Kidney (tissue), 14 donors: ENCODE data around the gene ZIC1. TPM values are rescaled to one million over a fixed set of nuclear protein-coding genes. Genes with fewer than 3 reads are reported as not detected.
A peak's percentile ranks its signal among the peaks of the same experiment; 100 is the strongest.

Source experiments
- DNase-seq, 5 donors: peaks; one replicate each; pipeline ENCODE4 v3.0.0-alpha.2; 2013 to 2020
- FAIRE-seq: peaks from 2 replicates; lab custom pipeline; 2012; peaks lifted over from hg19 to GRCh38; lab: Jason Lieb, UNC
- H3K27ac ChIP-seq, 2 donors: one replicate each; pipeline ENCODE4 v1.7.0; 2013; ENCODE audit warnings: low read depth in 2 of 2, low read length in 2 of 2, inconsistent platforms in 1 of 2
- H3K27me3 ChIP-seq: one replicate; pipeline ENCODE4 v1.7.1; 2013; ENCODE audit warnings: low read length, inconsistent platforms; ENCODE audit not compliant: control insufficient read depth, insufficient read depth
- H3K36me3 ChIP-seq, 3 donors: one replicate each; pipeline versions ENCODE4 v1.7.0 to v1.7.1; 2013; ENCODE audit warnings: low read length in 3 of 3, control low read depth in 1 of 3, inconsistent platforms in 1 of 3; ENCODE audit not compliant: insufficient read depth in 3 of 3, control insufficient read depth in 2 of 3
- H3K4me1 ChIP-seq, 3 donors: one replicate each; pipeline versions ENCODE4 v1.7.0 to v1.7.1; 2013; ENCODE audit warnings: low read length in 3 of 3, inconsistent platforms in 1 of 3, low read depth in 1 of 3; ENCODE audit not compliant: control insufficient read depth in 2 of 3, insufficient read depth in 2 of 3
- H3K4me3 ChIP-seq, 3 donors: one replicate each; pipeline versions ENCODE4 v1.7.0 to v1.8.1; 2013; ENCODE audit warnings: low read length in 3 of 3, control low read depth in 1 of 3, inconsistent platforms in 1 of 3
- H3K9ac ChIP-seq, 3 donors: one replicate each; pipeline versions ENCODE4 v1.7.0 to v1.7.1; 2013; ENCODE audit warnings: low read length in 3 of 3, control low read depth in 1 of 3, inconsistent platforms in 1 of 3
- H3K9me3 ChIP-seq, 3 donors: one replicate each; pipeline versions ENCODE4 v1.7.0 to v1.7.1; 2013; ENCODE audit warnings: low read length in 3 of 3, control low read depth in 1 of 3, inconsistent platforms in 1 of 3; ENCODE audit not compliant: control insufficient read depth in 2 of 3, insufficient read depth in 1 of 3
- CTCF ChIP-seq: IDR thresholded peaks from 3 replicates; pipeline ENCODE4 v1.5.1; 2012; ENCODE audit warnings: mild to moderate bottlenecking, moderate library complexity, borderline replicate concordance; ENCODE audit not compliant: insufficient read depth; ENCODE audit errors: extremely low read depth
- intact Hi-C: fragments of 100-400 bp; cut with DNase I; formaldehyde crosslinking; loops from one replicate; pipeline ENCODE4 v1.11.1; 2022
- polyA plus RNA-seq: library from polyadenylated mRNA; stranded (reverse); fragments of 350-450 nt; fragmentation: Illumina TruSeq; extraction: RNeasy Lipid Tissue Mini Kit (QIAGEN cat#74804); gene quantifications from one replicate; pipeline ENCODE4 v1.2.3, GENCODE V29; 2014; ENCODE audit warnings: low read depth, low replicate concordance; ENCODE audit not compliant: insufficient read depth
- total RNA-seq: library from RNA; stranded (reverse); fragmentation: NEBNext Ultra II Directional; extraction: Animal tissue kit (Norgen Biotek cat#: 25700); gene quantifications from one replicate; pipeline ENCODE4 v1.2.1, GENCODE V29; 2021
- donor health status: control.
- donor health status: control.
- donor health status: control.
- donor health status: control.
- donor health status: control.
- donor health status: DM: yes; HTN: yes; CAD: no.
- donor health status: Normal renal cell carcinoma (clear cell type).

Gene ZIC1
- total and polyA plus RNA-seq, 2 donors from 2014 or later, result not detected

DNA sequence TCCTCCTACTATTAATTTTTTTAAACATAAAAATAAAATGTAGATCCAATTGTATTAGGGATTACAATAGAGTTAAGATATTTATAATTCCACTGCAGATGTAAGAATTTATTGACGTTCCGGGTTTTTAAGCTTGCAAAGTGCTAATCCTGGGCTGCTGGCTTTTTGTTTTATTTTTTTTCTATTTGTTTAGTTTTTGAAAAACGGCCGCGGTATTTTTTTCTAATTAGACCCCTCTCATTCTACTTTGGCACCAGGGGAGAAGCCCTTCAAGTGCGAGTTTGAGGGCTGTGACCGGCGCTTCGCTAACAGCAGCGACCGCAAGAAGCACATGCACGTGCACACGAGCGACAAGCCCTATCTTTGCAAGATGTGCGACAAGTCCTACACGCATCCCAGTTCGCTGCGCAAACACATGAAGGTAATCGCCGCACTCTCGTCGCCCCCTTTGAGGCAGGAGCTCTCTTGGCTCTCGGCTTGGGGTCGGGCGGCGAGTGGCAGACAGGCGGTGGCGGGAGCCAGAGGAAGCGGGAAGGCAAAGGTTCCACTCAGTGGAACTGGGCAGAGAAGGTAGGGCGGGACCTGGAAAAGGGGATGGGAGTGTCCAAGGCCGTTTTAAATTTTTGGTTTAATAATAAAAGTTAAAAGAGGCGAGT lies 3.2 kb downstream of the ZIC1 start:
- DNase-seq, result peak in 2 of 5 donors; percentile 43 to 45
- peaks cover 91% of the 10 kb centered on the region for H3K27me3 ChIP-seq
- H3K9ac ChIP-seq, result no peak overlapping the region
- no peak for FAIRE-seq
- H3K9me3 ChIP-seq, result no peaks in the 10 kb centered on the region
- no peak for TF ChIP-seq CTCF
- no peaks in the 10 kb centered on the region for H3K36me3 ChIP-seq
- H3K4me1 ChIP-seq, result peaks cover 0 to 8% (median 0%) of the 10 kb centered on the region in 3 donors
- intact Hi-C loops, result no loop called here
- no peak overlapping the region for H3K4me3 ChIP-seq
- H3K27ac ChIP-seq, result no peak overlapping the region

DNA sequence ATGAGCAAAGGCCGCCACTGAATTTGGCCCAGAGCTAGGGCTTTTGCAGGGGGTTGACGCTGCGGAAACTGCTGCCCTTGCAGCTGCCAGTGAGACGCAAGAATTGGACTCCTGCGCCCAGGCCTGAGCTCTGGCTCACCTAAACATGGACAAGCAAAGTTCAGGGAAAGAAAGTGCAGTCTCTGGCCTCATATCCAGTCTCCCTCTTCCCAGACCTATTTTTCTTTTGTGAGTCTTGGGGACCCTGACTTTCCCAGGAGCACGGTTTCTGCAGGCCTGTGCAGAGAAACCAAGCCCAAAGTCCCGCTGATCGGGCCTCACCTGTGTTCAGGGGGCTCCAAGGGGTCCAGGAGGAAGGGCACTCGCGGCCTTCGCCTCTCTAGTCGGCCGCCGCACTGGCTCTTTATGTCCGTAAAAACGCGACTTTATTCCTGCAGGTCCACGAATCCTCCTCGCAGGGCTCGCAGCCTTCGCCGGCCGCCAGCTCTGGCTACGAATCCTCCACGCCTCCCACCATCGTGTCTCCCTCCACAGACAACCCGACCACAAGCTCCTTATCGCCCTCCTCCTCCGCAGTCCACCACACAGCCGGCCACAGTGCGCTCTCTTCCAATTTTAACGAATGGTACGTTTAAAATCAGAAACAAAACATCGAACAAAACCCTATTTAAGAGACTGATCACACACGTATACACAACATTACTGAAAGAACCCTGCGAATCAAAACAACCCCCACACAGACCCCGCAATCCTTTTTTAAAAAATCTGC lies 3.9 kb downstream of the ZIC1 start:
- peaks cover 0 to 8% (median 0%) of the 10 kb centered on the region in 3 donors for H3K4me1 ChIP-seq
- H3K27me3 ChIP-seq, result peaks cover 91% of the 10 kb centered on the region
- intact Hi-C loops, result no loop called here
- H3K9me3 ChIP-seq, result no peaks in the 10 kb centered on the region
- H3K36me3 ChIP-seq, result no peaks in the 10 kb centered on the region
- no peak overlapping the region for H3K27ac ChIP-seq
- no peak for TF ChIP-seq CTCF
- H3K9ac ChIP-seq, result no peak overlapping the region
- FAIRE-seq, result no peak
- H3K4me3 ChIP-seq, result peak overlapping the region in 2 of 3 donors; percentile 21 to 47
- DNase-seq, result peak in 3 of 5 donors; percentile 40 to 48 (median 41)

GRCh38 chr3:147413686-147414389 lies 4.7 kb downstream of the ZIC1 start:
- Histone ChIP-seq H3K9ac (no peak overlapping the region), H3K4me3 (peak overlapping the region in 2 of 3 donors; percentile 21 to 47), H3K27me3 (peaks cover 91% of the 10 kb centered on the region), H3K36me3 (no peaks in the 10 kb centered on the region), H3K27ac (no peak overlapping the region), H3K9me3 (no peaks in the 10 kb centered on the region), H3K4me1 (peaks cover 0 to 8% (median 0%) of the 10 kb centered on the region in 3 donors)
- TF ChIP-seq CTCF, result no peak
- intact Hi-C loops, result no loop called here
- DNase-seq (no peak), FAIRE-seq (no peak)
